H1 (cell line): ENCODE measurements around the gene DUOXA2.

Source experiments
- BRCA1 ChIP-seq: IDR thresholded peaks from 2 replicates; pipeline ENCODE4 v1.6.1; 2012; ENCODE audit warnings: low read depth, low read length, improper control_type of control experiment
- USF2 ChIP-seq: IDR thresholded peaks from 2 replicates; pipeline ENCODE4 v1.6.1; 2011; ENCODE audit warnings: low read length, improper control_type of control experiment

GRCh38 chr15:45128971-45129639 lies 15.0 kb downstream of the DUOXA2 start:
- TF ChIP-seq USF2 (no peak), BRCA1 (no peak)
